GM19467 (cell line): Measurements from ENCODE around the gene ITGB1BP1.
"Not testable (repeated sequence)": the region's sequence is repeated elsewhere in the genome, so short reads cannot be mapped to it uniquely, and the experiment has no call there.

ENCODE experiments used
- ATAC-seq: cut with Tn5 transposase; IDR thresholded peaks from one replicate; pipeline ENCODE4 v1.9.1; 2021; ENCODE audit warnings: mild to moderate bottlenecking, moderate library complexity; ENCODE audit not compliant: unreplicated experiment

The ITGB1BP1 gene

DNA sequence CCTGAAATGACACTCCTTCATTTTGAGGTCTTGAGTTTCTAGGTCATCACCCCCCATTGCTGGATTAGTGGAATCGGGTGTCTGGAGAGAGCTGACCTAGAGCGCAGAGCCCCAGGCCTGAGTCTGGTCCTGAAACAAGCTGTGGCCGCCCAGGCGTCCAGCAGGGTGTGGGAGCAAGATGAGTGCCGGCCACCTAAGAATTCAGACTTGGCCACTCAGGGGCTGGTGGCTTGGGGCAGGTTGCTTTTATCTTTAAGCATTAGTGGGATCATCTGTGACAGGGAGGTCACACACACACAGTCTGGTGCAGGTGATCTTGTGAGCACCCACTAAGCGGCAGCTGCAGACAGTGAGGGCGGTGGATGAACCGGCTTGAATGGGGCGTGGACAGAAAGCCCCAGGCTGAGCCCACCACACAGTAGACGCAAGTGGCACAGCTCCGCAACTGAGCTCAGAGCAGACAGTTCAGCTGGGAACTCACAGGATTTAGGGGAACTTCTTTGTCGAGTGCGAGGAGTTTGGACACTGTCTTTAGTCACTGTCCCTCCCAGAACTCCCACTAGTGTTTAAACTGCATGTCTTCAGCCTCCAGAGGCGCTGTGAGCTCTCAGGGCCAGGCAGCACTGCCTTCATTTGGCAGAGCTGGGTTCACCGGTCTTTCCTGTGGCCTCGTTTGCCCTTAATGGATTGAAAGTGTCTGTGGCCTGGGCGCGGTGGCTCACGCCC, 21.5 kb downstream of the ITGB1BP1 start:
- no peak for ATAC-seq

DNA sequence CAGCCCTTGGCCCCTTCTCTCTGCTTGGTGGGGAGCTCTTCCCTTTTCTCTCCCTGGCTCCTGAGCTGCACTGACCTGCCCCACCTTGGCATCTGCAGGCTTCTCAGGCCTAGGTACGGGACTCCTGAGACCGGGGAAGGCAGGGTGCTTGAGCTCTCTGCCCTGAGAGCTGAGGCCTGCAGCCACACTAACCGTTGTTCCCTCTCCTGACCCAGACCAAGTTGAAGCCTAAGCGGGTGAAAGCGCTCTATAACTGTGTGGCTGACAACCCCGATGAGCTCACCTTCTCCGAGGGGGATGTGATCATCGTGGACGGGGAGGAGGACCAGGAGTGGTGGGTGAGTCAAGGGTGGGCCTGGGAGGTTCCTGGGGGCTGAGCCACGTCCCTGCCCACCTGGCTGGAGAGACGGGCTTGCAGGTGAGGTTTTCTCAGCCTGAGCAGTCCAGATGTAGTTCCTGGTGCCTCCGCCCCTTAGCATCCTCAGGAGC, 22.2 kb downstream of the ITGB1BP1 start:
- ATAC-seq: no peak

DNA sequence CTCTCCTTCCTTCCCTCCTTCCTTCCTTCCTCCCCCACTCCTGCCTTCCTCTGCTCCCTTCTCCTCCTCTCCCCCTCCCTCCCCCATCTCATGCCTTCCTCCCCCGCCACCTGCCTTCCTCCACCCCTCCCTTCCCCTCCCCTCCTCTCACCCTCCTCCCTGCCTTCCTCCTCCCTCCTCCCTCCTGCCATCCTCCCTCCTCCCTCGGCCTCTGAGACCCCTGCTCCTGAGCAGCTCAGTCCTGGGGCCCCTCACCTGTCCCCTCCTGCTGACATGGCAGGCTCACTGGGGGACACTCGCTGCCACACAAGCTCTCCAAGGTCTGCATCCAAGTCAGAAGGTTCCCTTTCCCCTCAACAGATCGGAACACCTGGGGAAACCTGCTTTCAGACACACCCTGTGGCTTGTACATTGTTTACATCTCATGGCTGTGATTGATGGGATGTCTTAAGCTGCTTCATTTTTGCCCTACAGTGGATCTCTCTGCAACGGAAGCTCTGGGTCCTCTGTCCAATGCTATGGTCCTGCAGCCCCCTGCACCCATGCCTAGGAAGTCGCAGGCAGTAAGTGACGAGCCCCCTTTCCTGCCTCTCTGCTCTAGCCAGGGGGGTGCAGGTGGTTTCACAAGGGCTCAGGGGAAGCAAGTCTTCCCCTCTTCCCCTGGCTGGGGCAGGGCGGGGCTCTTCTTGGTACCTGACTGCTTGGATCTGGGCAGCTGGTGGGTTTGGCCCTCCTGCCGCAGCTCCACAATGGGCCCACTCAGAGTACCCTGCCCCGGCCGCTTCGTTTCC, 22.9 kb downstream of the ITGB1BP1 start:
- no peak for ATAC-seq

DNA sequence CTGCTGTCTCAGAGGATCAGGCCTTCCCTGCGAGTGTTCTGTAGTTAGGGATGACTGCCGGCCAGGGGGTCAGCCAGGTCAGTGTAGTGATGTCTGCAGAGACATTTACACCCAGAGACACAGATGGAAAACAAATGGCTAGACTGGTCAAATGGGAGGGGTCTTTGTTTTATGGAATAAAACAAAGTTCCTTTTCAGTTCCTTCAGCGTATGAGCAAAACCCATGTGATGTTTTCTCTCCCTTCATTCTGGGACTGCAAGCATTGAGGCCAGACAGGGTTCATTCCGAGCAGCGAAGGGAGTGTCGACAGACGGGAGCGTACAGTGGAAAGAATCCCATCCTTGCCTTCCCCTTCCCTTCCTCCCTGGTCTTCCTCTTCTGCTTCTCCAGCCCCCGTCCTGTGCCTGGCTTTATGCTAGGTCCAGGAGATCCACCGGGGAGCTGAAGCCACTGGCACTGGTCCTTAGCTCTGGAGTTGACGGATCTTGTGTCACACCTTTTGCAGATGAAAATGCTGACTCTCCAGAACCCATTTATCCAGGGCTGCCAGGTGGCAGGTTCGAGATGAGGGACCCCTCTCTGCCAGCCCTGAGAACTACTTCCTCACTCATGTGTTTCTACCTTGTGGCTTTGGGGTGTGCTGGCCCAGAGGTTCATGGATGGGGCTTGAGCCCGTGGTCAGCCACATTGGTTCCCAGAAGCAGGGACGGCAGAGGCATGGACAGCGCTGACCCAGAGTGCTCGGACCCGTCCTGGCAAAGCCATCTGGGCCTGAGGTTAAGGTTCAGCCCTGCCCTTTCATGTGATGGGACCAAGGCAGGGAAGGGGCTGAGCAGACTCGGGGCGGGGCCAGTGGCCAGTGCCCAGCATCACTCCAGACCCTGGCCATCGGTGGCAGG, 24.2 kb downstream of the ITGB1BP1 start:
- no peak for ATAC-seq

DNA sequence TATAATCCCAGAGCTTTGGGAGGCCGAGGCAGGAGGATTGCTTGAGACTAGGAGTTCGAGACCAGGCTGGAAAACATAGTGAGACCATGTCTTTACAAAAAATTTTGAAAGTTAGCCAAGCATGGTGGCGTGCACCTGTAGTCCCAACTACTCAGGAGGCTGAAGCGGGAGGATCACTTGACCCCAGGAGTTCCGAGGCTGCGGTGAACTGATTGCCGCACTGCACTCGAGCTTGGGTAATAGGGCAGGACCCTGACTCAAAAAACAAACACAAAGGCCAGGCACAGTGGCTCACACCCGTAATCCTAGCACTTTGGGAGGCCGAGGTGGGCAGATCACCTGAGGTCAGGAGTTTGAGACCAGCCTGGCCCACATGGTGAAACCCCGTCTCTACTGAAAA, 25.1 kb downstream of the ITGB1BP1 start:
- not testable (repeated sequence) for ATAC-seq

DNA sequence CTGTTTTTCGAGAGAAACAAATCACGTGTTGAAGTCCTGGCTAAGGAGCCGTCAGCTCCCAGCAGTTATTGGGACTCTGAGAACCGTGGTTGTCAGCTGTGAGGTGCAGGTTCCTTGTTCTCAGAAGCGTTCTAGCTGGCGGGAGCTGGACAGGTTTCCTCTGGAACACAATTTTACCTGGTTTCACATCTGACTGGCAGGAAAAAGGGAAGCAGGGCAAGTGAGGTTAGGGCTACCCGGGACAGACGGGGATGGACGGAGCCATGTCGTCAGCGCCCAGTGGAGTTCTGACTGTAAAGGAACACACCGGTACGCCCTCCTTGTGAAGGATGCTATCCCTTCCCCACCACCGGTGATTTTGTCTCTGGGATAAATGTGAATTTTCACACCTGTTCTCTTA, 26.1 kb downstream of the ITGB1BP1 start:
- ATAC-seq: no peak

DNA sequence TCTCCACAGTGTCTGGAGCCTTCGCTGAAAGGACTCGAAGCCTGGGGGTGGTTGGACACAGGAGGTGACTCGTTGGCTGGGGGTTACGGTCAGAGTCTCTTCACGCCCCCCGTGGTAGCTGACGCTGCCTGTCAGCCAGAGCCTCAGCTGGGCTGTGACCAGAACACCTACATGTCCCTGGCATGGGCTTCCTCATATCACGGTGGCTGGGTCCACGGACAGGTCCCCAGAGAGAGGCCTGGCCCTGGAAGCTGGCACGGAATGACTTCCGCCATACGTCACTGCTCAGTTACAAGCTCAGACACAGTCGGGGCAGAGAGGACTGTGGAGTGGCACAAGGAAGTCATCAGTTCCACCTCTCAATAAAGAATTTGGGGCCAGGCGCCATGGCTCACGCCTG, 28.5 kb downstream of the ITGB1BP1 start:
- no peak for ATAC-seq

DNA sequence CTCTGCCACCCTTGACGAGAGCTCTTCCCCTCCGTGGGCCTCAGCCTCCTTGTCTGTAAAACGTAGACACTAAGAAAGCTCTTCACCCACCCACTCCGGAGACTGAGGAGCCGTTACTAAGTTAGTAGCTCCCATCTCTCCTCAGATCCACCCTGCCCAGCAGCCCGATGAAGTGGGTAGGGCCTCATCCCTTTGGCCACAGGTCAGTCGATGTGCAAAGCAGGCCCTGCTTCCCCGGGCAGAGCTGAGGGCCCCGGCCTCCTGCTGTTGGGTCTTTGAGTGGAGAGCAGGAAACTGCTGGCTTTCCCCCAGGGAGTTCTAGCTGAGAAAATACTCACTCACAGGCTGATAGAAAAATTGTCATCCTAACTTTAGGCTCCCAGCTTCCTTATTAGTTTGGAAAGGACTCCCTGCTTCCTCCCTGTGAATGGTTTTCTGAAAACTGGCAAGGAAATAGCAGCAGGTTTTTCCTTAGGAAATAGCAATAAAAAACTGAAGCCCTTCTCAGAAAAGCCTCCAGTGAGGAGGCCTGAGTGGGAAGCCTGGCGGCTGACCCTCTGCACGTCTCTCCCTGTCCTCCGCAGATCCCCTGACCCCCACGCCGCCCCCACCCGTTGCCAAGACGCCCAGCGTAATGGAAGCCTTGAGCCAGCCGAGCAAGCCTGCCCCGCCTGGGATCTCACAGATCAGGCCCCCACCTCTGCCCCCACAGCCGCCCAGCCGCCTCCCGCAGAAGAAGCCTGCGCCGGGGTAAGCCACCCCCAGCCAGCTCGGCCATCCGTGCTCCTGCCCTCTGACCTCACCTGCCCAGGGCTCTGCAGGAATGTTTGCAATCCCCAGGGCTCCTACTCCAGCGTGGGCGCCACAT, 30.2 kb downstream of the ITGB1BP1 start:
- ATAC-seq: no peak

DNA sequence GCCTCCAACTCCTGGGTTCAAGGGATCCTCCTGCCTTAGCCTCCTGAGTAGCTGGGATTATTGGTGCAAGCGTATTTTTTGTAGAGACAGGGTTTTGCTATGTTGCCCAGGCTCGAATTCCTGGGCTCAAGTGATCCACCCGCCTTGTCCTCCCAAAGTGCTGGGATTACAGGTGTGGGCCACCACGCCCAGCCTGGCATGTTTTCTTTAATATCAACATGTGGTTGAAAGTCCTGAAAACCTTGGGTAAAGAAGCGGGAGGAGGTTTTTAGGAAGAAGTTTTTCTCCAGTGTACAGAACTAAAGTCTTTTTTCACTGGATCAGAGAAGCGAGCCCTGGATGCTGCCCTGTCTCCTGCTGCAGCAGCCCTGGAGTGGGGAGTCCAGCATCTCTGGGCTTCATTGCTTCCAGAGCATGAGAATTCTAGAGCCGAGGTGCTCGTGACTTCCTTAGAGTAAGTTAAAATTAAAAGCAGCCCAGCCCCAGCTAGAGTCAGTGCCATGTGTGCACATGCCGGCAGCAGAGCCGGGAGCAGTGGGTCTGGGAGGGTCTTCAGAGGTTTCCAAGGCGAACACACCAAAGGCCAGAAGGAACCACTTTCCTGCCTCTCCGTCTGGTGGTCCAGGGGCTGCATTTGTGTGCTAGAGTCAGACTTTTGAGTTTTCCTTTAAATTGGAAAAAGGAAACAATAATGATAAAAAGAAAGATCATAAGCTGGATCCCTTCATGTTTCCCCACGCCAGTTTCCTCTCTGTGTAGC, 31.2 kb downstream of the ITGB1BP1 start:
- no peak for ATAC-seq

DNA sequence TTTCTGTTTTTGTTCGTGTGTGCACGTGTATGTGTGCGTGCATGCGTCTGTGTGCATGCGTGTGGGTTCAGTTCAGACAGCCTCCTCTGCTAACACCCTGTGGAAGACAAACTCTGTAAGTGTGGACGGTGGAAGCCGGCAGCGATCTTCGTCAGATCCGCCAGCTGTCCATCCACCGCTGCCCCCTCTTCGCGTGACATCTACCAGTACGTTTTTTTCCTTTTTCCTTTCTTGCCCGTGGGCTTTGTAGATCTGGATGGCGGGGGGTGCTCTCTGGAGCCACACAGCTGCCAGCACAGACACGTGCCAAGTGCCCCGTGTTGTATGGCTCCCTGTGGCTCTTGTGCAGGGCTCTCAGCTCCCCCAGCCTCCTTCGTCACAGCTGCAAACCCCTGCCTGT, 32.3 kb downstream of the ITGB1BP1 start:
- no peak for ATAC-seq

DNA sequence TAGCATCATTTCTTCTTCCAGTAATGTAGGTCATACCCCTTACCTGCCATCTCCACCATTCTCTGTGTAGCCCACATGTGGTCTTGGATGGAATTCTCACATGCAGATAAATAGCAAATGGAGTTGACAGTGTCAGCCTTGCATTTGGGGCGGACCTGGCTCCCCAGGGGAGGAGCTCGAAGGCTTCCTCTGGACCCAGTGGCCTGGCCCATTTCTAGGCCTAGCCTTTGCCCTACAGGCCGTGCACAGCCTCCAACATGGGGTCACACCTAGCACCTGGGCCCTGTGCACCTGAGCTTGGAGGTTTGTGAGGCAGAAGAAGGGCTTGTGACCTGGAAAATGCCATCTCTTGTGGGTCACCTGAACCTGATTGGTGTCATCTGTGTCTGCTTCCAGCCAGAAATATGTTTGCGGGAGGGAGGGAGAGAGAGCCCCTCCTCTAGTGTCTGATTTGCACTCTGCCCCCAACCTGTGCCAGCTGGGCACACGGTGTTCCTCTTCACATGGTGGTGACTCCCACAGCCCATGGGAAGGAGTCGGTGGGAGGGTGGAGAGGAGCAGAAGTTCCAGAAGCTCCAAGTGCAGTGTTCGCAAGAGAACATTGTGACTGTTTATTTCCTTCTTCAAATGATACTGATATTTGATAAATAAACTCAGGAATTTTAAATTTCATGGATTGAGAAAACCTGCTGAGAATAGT, 33.0 kb downstream of the ITGB1BP1 start:
- ATAC-seq: no peak

DNA sequence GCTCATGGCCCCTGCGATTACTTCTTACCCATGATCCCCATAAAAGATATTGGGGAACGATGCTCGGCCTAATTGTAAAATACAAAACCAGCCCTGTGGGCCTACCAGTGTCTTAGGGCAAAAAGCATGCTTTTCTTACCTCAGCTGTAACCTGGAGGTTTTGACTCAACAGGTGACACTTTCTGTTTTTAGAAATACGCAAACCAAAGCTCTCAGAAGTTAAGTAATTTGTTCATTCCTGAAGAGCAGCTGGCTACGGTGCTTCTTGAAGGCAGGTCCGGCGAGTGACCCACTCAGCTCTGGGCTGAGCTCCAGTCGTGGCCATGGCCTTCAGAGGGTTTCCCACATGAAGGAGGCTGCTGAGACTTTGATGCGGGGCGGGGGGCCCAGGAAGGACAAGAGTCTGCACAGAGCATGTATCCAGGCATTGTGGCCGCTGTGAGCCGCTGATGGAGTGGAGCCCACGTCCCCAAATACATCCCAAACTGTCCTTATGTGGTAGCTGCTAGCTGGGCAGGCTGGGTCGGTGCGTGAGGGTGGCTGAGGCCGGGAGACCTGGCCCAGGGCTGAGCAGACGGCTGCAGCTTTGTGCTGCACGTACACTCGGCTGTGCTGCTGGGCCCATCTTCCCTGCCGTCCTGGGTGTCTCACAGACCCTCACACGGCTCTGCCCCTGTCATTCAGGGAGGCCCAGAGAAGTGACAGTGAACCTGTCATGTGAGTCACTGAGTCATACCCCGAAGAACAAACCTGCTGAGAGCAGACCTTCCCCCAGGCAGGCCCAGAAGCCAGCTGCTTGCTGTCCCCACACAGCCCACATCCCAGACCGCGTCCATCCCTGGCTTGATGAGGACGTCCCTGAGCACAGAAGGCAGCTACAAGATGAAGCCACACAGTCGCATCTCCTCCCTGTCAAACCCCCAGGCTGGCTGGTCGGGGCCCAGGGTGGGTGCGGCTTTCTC, 34.1 kb downstream of the ITGB1BP1 start:
- ATAC-seq: no peak

DNA sequence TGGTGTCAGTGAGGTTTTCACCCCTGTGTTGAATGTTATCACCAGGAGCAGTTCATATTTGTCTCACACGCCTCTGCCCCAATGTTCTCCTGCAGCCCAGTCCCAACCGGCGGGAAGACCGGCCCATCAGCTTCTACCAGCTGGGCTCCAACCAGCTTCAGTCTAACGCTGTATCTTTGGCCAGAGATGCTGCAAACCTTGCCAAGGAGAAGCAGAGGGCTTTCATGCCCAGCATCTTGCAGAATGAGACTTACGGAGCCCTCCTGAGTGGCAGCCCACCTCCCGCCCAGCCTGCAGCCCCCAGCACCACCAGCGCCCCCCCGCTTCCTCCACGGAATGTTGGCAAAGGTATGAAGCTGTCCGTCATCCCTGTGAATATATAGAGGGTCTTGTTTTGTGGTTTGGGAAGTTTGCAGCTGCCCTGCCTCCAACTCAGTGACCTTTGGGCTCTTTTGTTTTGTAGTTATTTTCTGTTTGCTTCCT, 35.1 kb downstream of the ITGB1BP1 start:
- no peak for ATAC-seq

DNA sequence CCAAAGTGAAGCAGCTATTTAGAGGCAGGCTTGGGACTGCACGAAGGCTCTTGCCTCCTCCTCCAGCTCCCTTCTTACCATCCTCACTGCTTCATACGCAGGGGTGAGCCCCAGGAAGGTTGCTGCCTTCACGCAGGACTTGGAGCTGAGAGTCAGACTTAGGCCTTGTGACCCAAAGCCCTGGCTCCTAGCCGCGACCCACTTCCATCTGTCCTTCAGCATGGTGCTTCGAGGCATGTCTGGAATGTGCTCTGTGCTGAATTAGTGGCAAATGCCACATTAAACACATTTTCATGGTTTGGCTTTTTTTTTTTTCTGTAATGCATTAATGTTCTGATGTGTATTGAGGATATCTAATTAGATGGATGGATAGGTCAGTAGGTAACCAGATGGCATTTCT, 37.5 kb downstream of the ITGB1BP1 start:
- ATAC-seq: no peak

DNA sequence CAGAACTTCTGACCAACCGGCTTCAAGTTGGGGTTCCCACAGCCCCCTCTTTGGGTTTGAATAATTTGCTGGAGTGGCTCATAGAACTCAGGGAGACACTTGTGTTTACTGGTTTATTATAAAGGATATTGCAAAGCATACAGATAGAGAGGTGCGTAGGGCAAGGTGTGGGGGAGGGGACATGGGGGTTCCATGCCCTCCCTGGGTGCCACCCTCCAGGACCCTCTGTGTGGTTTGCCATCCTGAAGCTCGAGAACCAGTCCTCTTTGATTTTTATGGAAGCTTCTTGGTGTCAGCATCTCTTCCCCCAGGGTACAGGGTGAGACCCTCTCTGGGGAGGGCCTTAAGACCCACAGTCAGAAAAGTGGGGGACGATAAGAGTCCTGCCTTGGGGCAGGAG, 38.8 kb downstream of the ITGB1BP1 start:
- ATAC-seq: no peak

DNA sequence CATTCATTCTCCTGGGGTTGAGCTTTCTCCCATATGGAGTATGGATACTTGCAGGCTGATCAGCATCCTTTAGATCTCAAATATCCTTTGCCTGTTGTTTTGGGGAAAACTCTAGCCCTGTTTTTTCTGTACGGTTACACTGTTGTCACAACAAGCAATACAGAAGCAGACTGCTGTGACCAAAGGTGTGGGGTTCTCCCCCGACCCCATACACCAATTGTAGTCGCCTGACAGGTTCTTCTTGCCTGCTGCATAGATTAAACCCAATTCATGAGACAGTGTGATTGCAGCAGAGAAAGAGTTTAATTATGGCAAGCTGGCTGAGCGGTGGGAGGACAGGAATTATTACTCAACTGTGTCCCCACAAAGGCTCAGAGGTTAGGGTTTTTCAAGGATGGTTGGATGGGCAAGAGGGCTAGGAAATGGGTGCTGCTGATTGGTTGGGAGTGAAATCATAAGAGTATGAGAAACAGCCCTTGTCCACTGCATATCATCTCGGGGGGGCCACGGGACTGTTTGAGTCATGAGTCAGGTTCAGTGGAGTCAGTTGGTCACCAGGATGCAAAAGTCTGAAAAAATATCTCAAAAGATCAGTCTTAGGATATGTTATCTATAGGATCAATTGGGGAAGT, 40.6 kb downstream of the ITGB1BP1 start:
- ATAC-seq: no peak
